HG03521 (cell line): ENCODE results near the gene MYO7A.

Experiments used
- ATAC-seq: cut with Tn5 transposase; IDR thresholded peaks from one replicate; pipeline ENCODE4 v1.9.1; 2021; ENCODE audit warnings: mild to moderate bottlenecking, moderate library complexity; ENCODE audit not compliant: unreplicated experiment

MYO7A gene

GRCh38 chr11:77159937-77160495 is 32.0 kb downstream of the MYO7A start:
- ATAC-seq, result no peak

- no peak for ATAC-seq
Measured at GRCh38 chr11:77163271-77163670, 35.2 kb downstream of the MYO7A start.

GRCh38 chr11:77165066-77165465 is 37.0 kb downstream of the MYO7A start:
- ATAC-seq, result no peak

- no peak for ATAC-seq
Measured at GRCh38 chr11:77166021-77166420, 38.0 kb downstream of the MYO7A start.

GRCh38 chr11:77167111-77167626 is 39.1 kb downstream of the MYO7A start:
- no peak for ATAC-seq

- no peak for ATAC-seq
Measured at GRCh38 chr11:77167791-77168190, 39.7 kb downstream of the MYO7A start.

- no peak for ATAC-seq
Measured at GRCh38 chr11:77170107-77170506, 42.1 kb downstream of the MYO7A start.

GRCh38 chr11:77171254-77171653 is 43.2 kb downstream of the MYO7A start:
- ATAC-seq, result no peak

- ATAC-seq, result no peak
Measured at GRCh38 chr11:77171885-77172665, 44.0 kb downstream of the MYO7A start.

- ATAC-seq, result no peak
Measured at GRCh38 chr11:77172666-77172982, 44.6 kb downstream of the MYO7A start.

GRCh38 chr11:77173494-77173893 is 45.4 kb downstream of the MYO7A start:
- no peak for ATAC-seq

- no peak for ATAC-seq
Measured at GRCh38 chr11:77174559-77174958, 46.5 kb downstream of the MYO7A start.

- ATAC-seq, result no peak
Measured at GRCh38 chr11:77175021-77175842, 47.2 kb downstream of the MYO7A start.

GRCh38 chr11:77175869-77176539 is 48.0 kb downstream of the MYO7A start:
- no peak for ATAC-seq

GRCh38 chr11:77176996-77177395 is 49.0 kb downstream of the MYO7A start:
- ATAC-seq, result no peak

- no peak for ATAC-seq
Measured at GRCh38 chr11:77178150-77178549, 50.1 kb downstream of the MYO7A start.

- ATAC-seq, result no peak
Measured at GRCh38 chr11:77179048-77179447, 51.0 kb downstream of the MYO7A start.

GRCh38 chr11:77179681-77180080 is 51.6 kb downstream of the MYO7A start:
- no peak for ATAC-seq

GRCh38 chr11:77180346-77180745 is 52.3 kb downstream of the MYO7A start:
- no peak for ATAC-seq

GRCh38 chr11:77181226-77181625 is 53.2 kb downstream of the MYO7A start:
- no peak for ATAC-seq
